Activated CD8-positive, alpha-beta memory T cell treated with anti-CD3 and anti-CD28 coated beads, Interleukin-2, amount 10 ng/mL, durations not matched to agents 7 days and 5 days (primary cell): ENCODE results near the gene CDH4. TPM values are rescaled to one million over a fixed set of nuclear protein-coding genes. Genes with fewer than 3 reads are reported as not detected.
A peak's percentile ranks its signal among the peaks of the same experiment; 100 is the strongest.

Source experiments
- ATAC-seq: fragments of 150-1000 bp; cut with Tn5 transposase; one replicate; pipeline ENCODE4 v1.10.0; 2021; ENCODE audit warnings: moderate library complexity
- CTCF ChIA-PET: fragments of 350-600 bp; sonication (Branson Sonifier 250); formaldehyde crosslinking; loops from one replicate; lab custom pipeline; 2021; ENCODE audit warnings: antibody characterized with exemption; lab: Charles Lee
- DNase-seq: peaks from one replicate; pipeline ENCODE4 v3.0.0-alpha.2; 2020
- H3K27ac Mint-ChIP-seq: one replicate; pipeline ENCODE4 v1.8.0; 2021; ENCODE audit warnings: mild to moderate bottlenecking, mixed read lengths
- H3K27me3 Mint-ChIP-seq: one replicate; pipeline ENCODE4 v1.8.0; 2021; ENCODE audit warnings: mixed read lengths
- H3K36me3 Mint-ChIP-seq: one replicate; pipeline ENCODE4 v1.8.0; 2021; ENCODE audit warnings: mild to moderate bottlenecking, mixed read lengths
- H3K4me1 Mint-ChIP-seq: one replicate; pipeline ENCODE4 v1.8.0; 2021; ENCODE audit warnings: mixed read lengths
- H3K4me3 Mint-ChIP-seq: one replicate; pipeline ENCODE4 v1.8.0; 2021; ENCODE audit warnings: mild to moderate bottlenecking, moderate library complexity, mixed read lengths
- H3K9me3 Mint-ChIP-seq: one replicate; pipeline ENCODE4 v1.8.0; 2022; ENCODE audit warnings: low read depth, mixed read lengths
- total RNA-seq, 2 experiments: library from RNA; stranded (reverse); gene quantifications; one replicate each; pipeline ENCODE4 v1.2.3, GENCODE V29; 2021

The CDH4 gene
- total RNA-seq, 2 experiments from 2014 or later, result 0.02 TPM; not detected in 1

GRCh38 chr20:61499859-61500554, 247.9 kb downstream of the CDH4 start:
- Mint-ChIP-seq H3K27me3 (no peaks in the 10 kb centered on the region), H3K4me3 (no peak overlapping the region), H3K27ac (no peak overlapping the region), H3K9me3 (no peaks in the 10 kb centered on the region), H3K36me3 (no peaks in the 10 kb centered on the region), H3K4me1 (no peaks in the 10 kb centered on the region)
- DNase-seq, result no peak
- ATAC-seq, result no peak
- CTCF ChIA-PET, result no interaction called here

- no peaks in the 10 kb centered on the region for H3K27me3 Mint-ChIP-seq
- H3K4me3 Mint-ChIP-seq, result no peak overlapping the region
Observed at GRCh38 chr20:61500791-61501321, 248.8 kb downstream of the CDH4 start.

GRCh38 chr20:61502433-61502832, 250.4 kb downstream of the CDH4 start:
- CTCF ChIA-PET, result no interaction called here
- Mint-ChIP-seq H3K27ac (no peak overlapping the region), H3K36me3 (no peaks in the 10 kb centered on the region), H3K27me3 (no peaks in the 10 kb centered on the region), H3K9me3 (no peaks in the 10 kb centered on the region), H3K4me3 (no peak overlapping the region), H3K4me1 (no peaks in the 10 kb centered on the region)
- ATAC-seq (no peak), DNase-seq (no peak)

More at GRCh38 chr20:61500791-61501321, 248.8 kb downstream of the CDH4 start:
- no peak for ATAC-seq
- Mint-ChIP-seq H3K4me1 (no peaks in the 10 kb centered on the region), H3K27ac (peak overlapping the region; percentile 68), H3K36me3 (no peaks in the 10 kb centered on the region), H3K9me3 (no peaks in the 10 kb centered on the region)
- no peak for DNase-seq
- CTCF ChIA-PET, result no interaction called here

GRCh38 chr20:61503106-61503505, 251.0 kb downstream of the CDH4 start:
- CTCF ChIA-PET, result no interaction called here
- Mint-ChIP-seq H3K4me1 (no peaks in the 10 kb centered on the region), H3K36me3 (no peaks in the 10 kb centered on the region), H3K27ac (no peak overlapping the region), H3K9me3 (no peaks in the 10 kb centered on the region), H3K4me3 (no peak overlapping the region), H3K27me3 (no peaks in the 10 kb centered on the region)
- no peak for ATAC-seq
- no peak for DNase-seq

- Mint-ChIP-seq H3K36me3 (no peaks in the 10 kb centered on the region), H3K4me3 (no peak overlapping the region), H3K27me3 (no peaks in the 10 kb centered on the region), H3K27ac (no peak overlapping the region), H3K9me3 (no peaks in the 10 kb centered on the region), H3K4me1 (no peaks in the 10 kb centered on the region)
- ATAC-seq, result no peak
- CTCF ChIA-PET, result no interaction called here
- DNase-seq, result no peak
Observed at GRCh38 chr20:61505508-61505907, 253.4 kb downstream of the CDH4 start.

- H3K4me3 Mint-ChIP-seq, result no peak overlapping the region
- no peak overlapping the region for H3K27ac Mint-ChIP-seq
- H3K9me3 Mint-ChIP-seq, result no peaks in the 10 kb centered on the region
- ATAC-seq (no peak), DNase-seq (no peak)
- no peaks in the 10 kb centered on the region for H3K36me3 Mint-ChIP-seq
- H3K27me3 Mint-ChIP-seq, result no peaks in the 10 kb centered on the region
- no peaks in the 10 kb centered on the region for H3K4me1 Mint-ChIP-seq
- CTCF ChIA-PET, result no interaction called here
Observed at GRCh38 chr20:61507778-61508177, 255.7 kb downstream of the CDH4 start.

GRCh38 chr20:61508301-61509096, 256.4 kb downstream of the CDH4 start:
- CTCF ChIA-PET, result no interaction called here
- H3K27ac Mint-ChIP-seq, result no peak overlapping the region
- H3K36me3 Mint-ChIP-seq, result no peaks in the 10 kb centered on the region
- no peak for DNase-seq
- H3K4me3 Mint-ChIP-seq, result no peak overlapping the region
- ATAC-seq, result no peak
- no peaks in the 10 kb centered on the region for H3K4me1 Mint-ChIP-seq
- H3K27me3 Mint-ChIP-seq, result no peaks in the 10 kb centered on the region
- no peaks in the 10 kb centered on the region for H3K9me3 Mint-ChIP-seq

- ATAC-seq, result no peak
- H3K9me3 Mint-ChIP-seq, result no peaks in the 10 kb centered on the region
- no peak overlapping the region for H3K4me3 Mint-ChIP-seq
- no peaks in the 10 kb centered on the region for H3K27me3 Mint-ChIP-seq
- no peaks in the 10 kb centered on the region for H3K4me1 Mint-ChIP-seq
- CTCF ChIA-PET, result no interaction called here
- H3K27ac Mint-ChIP-seq, result no peak overlapping the region
- no peak for DNase-seq
- H3K36me3 Mint-ChIP-seq, result no peaks in the 10 kb centered on the region
Observed at GRCh38 chr20:61510778-61511330, 258.8 kb downstream of the CDH4 start.

- H3K27me3 Mint-ChIP-seq, result no peaks in the 10 kb centered on the region
- H3K36me3 Mint-ChIP-seq, result no peaks in the 10 kb centered on the region
- H3K27ac Mint-ChIP-seq, result no peak overlapping the region
- H3K4me3 Mint-ChIP-seq, result no peak overlapping the region
- no peaks in the 10 kb centered on the region for H3K9me3 Mint-ChIP-seq
- no peaks in the 10 kb centered on the region for H3K4me1 Mint-ChIP-seq
- CTCF ChIA-PET, result no interaction called here
- ATAC-seq (no peak), DNase-seq (no peak)
Observed at GRCh38 chr20:61512475-61512874, 260.4 kb downstream of the CDH4 start.

GRCh38 chr20:61513124-61514017, 261.3 kb downstream of the CDH4 start:
- H3K27me3 Mint-ChIP-seq, result no peaks in the 10 kb centered on the region
- H3K27ac Mint-ChIP-seq, result no peak overlapping the region
- ATAC-seq, result no peak
- peaks cover 1% of the 10 kb centered on the region for H3K9me3 Mint-ChIP-seq
- H3K4me3 Mint-ChIP-seq, result no peak overlapping the region
- no peaks in the 10 kb centered on the region for H3K36me3 Mint-ChIP-seq
- no peaks in the 10 kb centered on the region for H3K4me1 Mint-ChIP-seq
- DNase-seq, result no peak
- CTCF ChIA-PET, result no interaction called here

- H3K9me3 Mint-ChIP-seq, result peaks cover 6% of the 10 kb centered on the region
- CTCF ChIA-PET, result no interaction called here
- H3K36me3 Mint-ChIP-seq, result no peaks in the 10 kb centered on the region
- no peaks in the 10 kb centered on the region for H3K27me3 Mint-ChIP-seq
- no peak overlapping the region for H3K27ac Mint-ChIP-seq
- DNase-seq, result no peak
- ATAC-seq, result no peak
- H3K4me3 Mint-ChIP-seq, result no peak overlapping the region
- H3K4me1 Mint-ChIP-seq, result no peaks in the 10 kb centered on the region
Observed at GRCh38 chr20:61514018-61514365, 261.9 kb downstream of the CDH4 start.

- Mint-ChIP-seq H3K36me3 (no peaks in the 10 kb centered on the region), H3K4me1 (no peaks in the 10 kb centered on the region), H3K9me3 (peaks cover 6% of the 10 kb centered on the region), H3K4me3 (no peak overlapping the region), H3K27ac (no peak overlapping the region), H3K27me3 (no peaks in the 10 kb centered on the region)
- CTCF ChIA-PET, result no interaction called here
- DNase-seq (no peak), ATAC-seq (no peak)
Observed at GRCh38 chr20:61514396-61514795, 262.3 kb downstream of the CDH4 start.

- Mint-ChIP-seq H3K27ac (no peak overlapping the region), H3K4me1 (no peaks in the 10 kb centered on the region), H3K36me3 (no peaks in the 10 kb centered on the region), H3K9me3 (peaks cover 6% of the 10 kb centered on the region), H3K27me3 (no peaks in the 10 kb centered on the region), H3K4me3 (no peak overlapping the region)
- CTCF ChIA-PET, result no interaction called here
- DNase-seq (no peak), ATAC-seq (no peak)
Observed at GRCh38 chr20:61514805-61515505, 262.9 kb downstream of the CDH4 start.
